NB4 (cell line): ENCODE measurements around the gene KIF22.

Source experiments
- DNase-seq: peaks from one replicate; pipeline ENCODE4 v3.0.0; 2010; ENCODE audit warnings: low read depth
- H3K4me3 ChIP-seq: one replicate; pipeline ENCODE4 v1.5.1; 2011; ENCODE audit warnings: mild to moderate bottlenecking, low read depth, low read length, moderate library complexity
- CTCF ChIP-seq: IDR thresholded peaks from one replicate; pipeline ENCODE4 v1.5.1; 2012; ENCODE audit warnings: low read depth, low read length
- MAX ChIP-seq: IDR thresholded peaks from 2 replicates; pipeline ENCODE4 v1.6.1; 2011; ENCODE audit warnings: low read depth, low read length
- MYC ChIP-seq: IDR thresholded peaks from 2 replicates; pipeline ENCODE4 v1.6.1; 2011; ENCODE audit warnings: low read depth, low read length
- POLR2A ChIP-seq: IDR thresholded peaks from 2 replicates; pipeline ENCODE4 v1.6.1; 2011; ENCODE audit warnings: mild to moderate bottlenecking; ENCODE audit not compliant: insufficient read length; ENCODE audit errors: extremely low read depth

The KIF22 gene

GRCh38 chr16:29802416-29802935 lies 11.9 kb downstream of the KIF22 start:
- H3K4me3 ChIP-seq = no peak overlapping the region
- DNase-seq = no peak

GRCh38 chr16:29804020-29804419 lies 13.5 kb downstream of the KIF22 start:
- no peak for DNase-seq
- peak overlapping the region; percentile 71 for H3K4me3 ChIP-seq
- TF ChIP-seq MYC = no peak
- TF ChIP-seq MAX = no peak
- TF ChIP-seq POLR2A = no peak
- TF ChIP-seq CTCF = no peak

More at GRCh38 chr16:29802416-29802935, 11.9 kb downstream of the KIF22 start:
- TF ChIP-seq POLR2A (no peak), MAX (no peak), CTCF (no peak), MYC (no peak)

- H3K4me3 ChIP-seq = peak overlapping the region; percentile 71
- TF ChIP-seq POLR2A = peak; percentile 23
- TF ChIP-seq CTCF = no peak
- DNase-seq = peak; percentile 79
Measured at GRCh38 chr16:29804455-29805231, 14.1 kb downstream of the KIF22 start.

- DNase-seq = peak; percentile 98
- TF ChIP-seq POLR2A = peak; percentile 74
- TF ChIP-seq MAX = peak; percentile 77
- peak; percentile 99 for TF ChIP-seq MYC
- TF ChIP-seq CTCF = no peak
Measured at GRCh38 chr16:29805232-29806098, 14.9 kb downstream of the KIF22 start.

GRCh38 chr16:29806099-29806579 lies 15.6 kb downstream of the KIF22 start, which contains the start of gene MAZ:
MAZ (plus strand) TSS chr16:29806529; CDS start chr16:29806702, 173 bp downstream.
- TF ChIP-seq MYC = no peak
- no peak for TF ChIP-seq CTCF
- TF ChIP-seq POLR2A = no peak
- DNase-seq = no peak
- peak within 1 kb of the TSS; percentile 97 for H3K4me3 ChIP-seq

More at GRCh38 chr16:29805232-29806098, 14.9 kb downstream of the KIF22 start:
- H3K4me3 ChIP-seq = peak overlapping the region; percentile 71
